KMS-11 (cell line): ENCODE measurements around the gene NDUFS6.

Experiments
- H2AFZ ChIP-seq: fragments of 200-600 bp; sonication (generic); 2 replicates; pipeline ENCODE4 v1.6.1; 2016; ENCODE audit warnings: antibody characterized with exemption, mixed run types, low read depth
- H3K27ac ChIP-seq: fragments of 200-600 bp; sonication (generic); 2 replicates; pipeline ENCODE4 v1.6.1; 2016; ENCODE audit warnings: mild to moderate bottlenecking, mixed run types
- H3K27me3 ChIP-seq: fragments of 200-600 bp; sonication (generic); 2 replicates; pipeline ENCODE4 v1.6.1; 2017; ENCODE audit warnings: mild to moderate bottlenecking, low read depth, mixed run types, moderate library complexity; ENCODE audit not compliant: insufficient read depth
- H3K36me3 ChIP-seq: fragments of 200-600 bp; sonication (generic); 2 replicates; pipeline ENCODE4 v1.6.1; 2017; ENCODE audit warnings: mild to moderate bottlenecking, mixed run types; ENCODE audit not compliant: insufficient read depth
- H3K4me1 ChIP-seq: fragments of 200-600 bp; sonication (generic); 2 replicates; pipeline ENCODE4 v1.6.1; 2016; ENCODE audit warnings: mild to moderate bottlenecking, low read depth, mixed run types; ENCODE audit not compliant: poor library complexity, severe bottlenecking
- H3K4me2 ChIP-seq: fragments of 200-600 bp; sonication (generic); 2 replicates; pipeline ENCODE4 v1.7.0; 2016; ENCODE audit warnings: mild to moderate bottlenecking, mixed run types
- H3K4me3 ChIP-seq: fragments of 200-600 bp; sonication (generic); IDR thresholded peaks from 2 replicates; pipeline ENCODE4 v1.6.1; 2017; ENCODE audit warnings: low read depth, low read length, mixed read lengths; ENCODE audit not compliant: insufficient read depth
- H3K79me2 ChIP-seq: fragments of 200-600 bp; sonication (generic); 2 replicates; pipeline ENCODE4 v1.6.1; 2016; ENCODE audit warnings: low read depth, mixed run types; ENCODE audit not compliant: insufficient read depth
- H3K9ac ChIP-seq: fragments of 200-600 bp; sonication (generic); 2 replicates; pipeline ENCODE4 v1.6.1; 2016; ENCODE audit warnings: mild to moderate bottlenecking, mixed run types
- H4K20me1 ChIP-seq: fragments of 200-600 bp; sonication (generic); 2 replicates; pipeline ENCODE4 v1.6.1; 2016; ENCODE audit warnings: mild to moderate bottlenecking, mixed run types; ENCODE audit not compliant: insufficient read depth
- TF ChIP-seq, protein P1 (sequence below): fragments of 200-600 bp; sonication (generic); conservative IDR thresholded peaks from 2 replicates; pipeline ENCODE4 v1.6.1; 2017; ENCODE audit warnings: low read depth, mild to moderate bottlenecking, antibody characterized with exemption, low read length, moderate library complexity, mixed read lengths

The NDUFS6 gene

DNA sequence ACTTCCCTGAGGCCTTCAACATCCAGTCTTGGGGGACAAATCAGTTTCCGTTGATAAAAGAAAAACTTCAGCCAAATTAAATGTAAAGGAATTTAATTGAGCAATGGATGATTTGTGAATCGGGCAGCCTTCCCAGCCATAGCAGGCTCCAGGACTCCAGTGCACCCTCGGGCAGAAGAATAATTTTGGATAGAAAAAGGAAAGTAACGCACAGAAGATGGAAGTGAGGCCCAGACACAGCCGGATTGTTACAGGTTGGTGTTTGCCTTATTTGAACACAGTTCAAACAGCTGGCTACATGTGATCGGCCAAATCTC is 20.6 kb upstream of the NDUFS6 start:
- H2AFZ ChIP-seq: no peak overlapping the region
- H4K20me1 ChIP-seq: no peaks in the 10 kb centered on the region
- no peaks in the 10 kb centered on the region for H3K27me3 ChIP-seq
- no peaks in the 10 kb centered on the region for H3K4me1 ChIP-seq
- no peak overlapping the region for H3K27ac ChIP-seq
- H3K9ac ChIP-seq: no peak overlapping the region
- H3K4me2 ChIP-seq: no peak overlapping the region
- TF ChIP-seq, protein P1, sequence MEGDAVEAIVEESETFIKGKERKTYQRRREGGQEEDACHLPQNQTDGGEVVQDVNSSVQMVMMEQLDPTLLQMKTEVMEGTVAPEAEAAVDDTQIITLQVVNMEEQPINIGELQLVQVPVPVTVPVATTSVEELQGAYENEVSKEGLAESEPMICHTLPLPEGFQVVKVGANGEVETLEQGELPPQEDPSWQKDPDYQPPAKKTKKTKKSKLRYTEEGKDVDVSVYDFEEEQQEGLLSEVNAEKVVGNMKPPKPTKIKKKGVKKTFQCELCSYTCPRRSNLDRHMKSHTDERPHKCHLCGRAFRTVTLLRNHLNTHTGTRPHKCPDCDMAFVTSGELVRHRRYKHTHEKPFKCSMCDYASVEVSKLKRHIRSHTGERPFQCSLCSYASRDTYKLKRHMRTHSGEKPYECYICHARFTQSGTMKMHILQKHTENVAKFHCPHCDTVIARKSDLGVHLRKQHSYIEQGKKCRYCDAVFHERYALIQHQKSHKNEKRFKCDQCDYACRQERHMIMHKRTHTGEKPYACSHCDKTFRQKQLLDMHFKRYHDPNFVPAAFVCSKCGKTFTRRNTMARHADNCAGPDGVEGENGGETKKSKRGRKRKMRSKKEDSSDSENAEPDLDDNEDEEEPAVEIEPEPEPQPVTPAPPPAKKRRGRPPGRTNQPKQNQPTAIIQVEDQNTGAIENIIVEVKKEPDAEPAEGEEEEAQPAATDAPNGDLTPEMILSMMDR: no peak
- no peaks in the 10 kb centered on the region for H3K36me3 ChIP-seq
- no peaks in the 10 kb centered on the region for H3K79me2 ChIP-seq
- H3K4me3 ChIP-seq: no peak overlapping the region

DNA sequence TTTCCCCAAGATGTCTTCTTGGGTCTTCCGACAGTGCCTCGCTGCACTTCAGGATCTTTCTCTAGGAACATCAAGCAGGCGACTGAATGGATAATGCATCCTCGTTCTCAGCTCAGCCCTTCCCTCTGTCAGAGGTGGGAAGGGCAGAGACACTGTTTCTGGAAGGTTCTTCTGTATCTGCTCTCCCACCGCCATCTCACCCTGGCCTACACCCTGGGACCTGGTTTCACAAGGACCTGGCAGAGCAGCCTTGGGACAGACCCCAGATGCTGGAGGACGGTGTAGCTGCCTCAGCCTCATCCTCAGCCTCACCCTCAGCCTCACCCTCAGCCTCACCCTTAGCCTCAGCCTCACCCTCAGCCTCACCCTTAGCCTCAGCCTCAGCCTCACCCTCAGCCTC is 20.1 kb upstream of the NDUFS6 start:
- no peak overlapping the region for H3K4me3 ChIP-seq
- no peaks in the 10 kb centered on the region for H3K4me1 ChIP-seq
- H2AFZ ChIP-seq: no peak overlapping the region
- H3K27ac ChIP-seq: no peak overlapping the region
- no peak overlapping the region for H3K4me2 ChIP-seq
- TF ChIP-seq, protein P1: no peak
- no peak overlapping the region for H3K9ac ChIP-seq
- no peaks in the 10 kb centered on the region for H4K20me1 ChIP-seq
- H3K27me3 ChIP-seq: no peaks in the 10 kb centered on the region
- H3K79me2 ChIP-seq: no peaks in the 10 kb centered on the region
- no peaks in the 10 kb centered on the region for H3K36me3 ChIP-seq

DNA sequence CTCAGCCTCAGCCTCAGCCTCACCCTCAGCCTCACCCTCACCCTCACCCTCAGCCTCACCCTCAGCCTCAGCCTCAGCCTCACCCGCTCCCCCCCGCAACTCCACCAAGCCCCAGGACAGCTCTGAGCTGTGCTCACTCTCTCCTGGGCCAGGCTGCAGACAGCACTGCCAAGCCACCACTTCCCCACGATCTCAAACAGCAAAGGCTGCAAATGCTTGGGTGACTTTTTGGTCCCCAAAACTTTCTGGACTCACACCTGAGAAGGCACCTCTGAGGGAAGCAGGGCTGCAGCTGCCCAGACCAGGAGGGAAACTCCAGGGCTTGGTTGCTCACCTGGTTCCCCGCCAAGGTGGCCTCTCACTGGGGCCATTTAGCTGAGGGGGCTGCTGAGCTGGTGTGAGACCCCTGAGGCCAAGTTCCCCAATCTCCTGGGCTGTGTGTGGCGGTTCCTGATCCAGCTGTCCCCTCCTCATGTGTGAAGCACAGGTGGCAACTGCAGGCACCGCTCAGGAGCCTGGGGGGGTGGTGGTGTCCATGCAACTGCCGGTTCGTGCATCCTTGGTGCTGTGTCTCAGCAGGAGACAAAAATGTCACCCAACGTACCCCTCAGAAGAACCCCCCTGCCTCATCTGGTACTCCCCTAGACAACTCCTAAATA is 19.4 kb upstream of the NDUFS6 start:
- no peak overlapping the region for H2AFZ ChIP-seq
- H3K4me3 ChIP-seq: no peak overlapping the region
- no peaks in the 10 kb centered on the region for H3K79me2 ChIP-seq
- H3K27ac ChIP-seq: no peak overlapping the region
- no peaks in the 10 kb centered on the region for H3K4me1 ChIP-seq
- H3K4me2 ChIP-seq: no peak overlapping the region
- no peaks in the 10 kb centered on the region for H3K27me3 ChIP-seq
- H4K20me1 ChIP-seq: no peaks in the 10 kb centered on the region
- TF ChIP-seq, protein P1: no peak
- H3K36me3 ChIP-seq: no peaks in the 10 kb centered on the region
- H3K9ac ChIP-seq: no peak overlapping the region

DNA sequence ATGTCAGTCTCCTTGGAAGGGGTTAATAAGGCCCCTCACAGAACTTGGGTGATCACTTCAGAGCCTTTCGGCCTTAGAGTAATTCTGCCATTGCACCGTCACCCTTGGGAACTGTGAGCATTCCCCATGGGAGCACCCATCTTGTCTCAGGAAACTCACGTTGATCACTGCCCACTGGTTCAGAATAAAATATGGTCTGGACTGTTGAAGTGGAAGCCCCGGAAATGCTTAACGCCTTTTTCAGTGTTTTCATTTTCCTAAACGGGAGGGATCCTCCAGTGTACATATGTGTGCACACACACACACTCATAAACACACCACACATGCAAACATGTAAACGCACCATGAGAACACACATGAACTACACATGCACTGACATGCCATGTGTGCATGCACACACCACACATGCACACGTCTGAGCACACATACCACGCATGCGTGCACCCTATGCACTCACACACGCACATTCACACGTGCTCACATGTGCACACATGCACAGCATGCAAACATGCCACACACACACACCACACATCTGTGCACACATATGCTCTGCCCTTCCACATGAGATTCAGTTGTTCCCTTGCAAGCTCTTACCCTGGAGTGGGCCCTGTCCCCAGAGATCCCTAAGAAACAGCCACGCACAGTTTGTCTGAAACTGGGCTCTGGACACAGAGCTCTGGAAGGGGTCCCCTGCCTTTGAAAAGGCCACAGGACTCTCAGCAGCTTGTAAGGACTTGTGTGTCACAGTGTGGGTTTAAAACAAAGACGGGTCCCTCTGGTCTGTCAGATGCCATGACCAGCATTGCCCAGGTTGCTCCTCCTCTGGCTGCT is 18.6 kb upstream of the NDUFS6 start:
- Histone ChIP-seq H3K79me2 (no peaks in the 10 kb centered on the region), H3K36me3 (no peaks in the 10 kb centered on the region), H3K27ac (no peak overlapping the region), H3K4me3 (no peak overlapping the region), H3K4me2 (no peak overlapping the region), H2AFZ (no peak overlapping the region), H4K20me1 (no peaks in the 10 kb centered on the region), H3K27me3 (no peaks in the 10 kb centered on the region), H3K9ac (no peak overlapping the region), H3K4me1 (no peaks in the 10 kb centered on the region)
- TF ChIP-seq, protein P1: no peak
